Gastrocnemius medialis (tissue), 4 donors: Measurements from ENCODE around the gene RSAD2. TPM values are rescaled to one million over a fixed set of nuclear protein-coding genes. Genes with fewer than 3 reads are reported as not detected.
"Not testable (repeated sequence)": the region's sequence is repeated elsewhere in the genome, so short reads cannot be mapped to it uniquely, and the experiment has no call there.

Source experiments
- ATAC-seq, 2 donors: fragments of 150-250 bp; one replicate each; pipeline ENCODE4 v1.9.1; 2016
- DNase-seq, 2 donors: peaks; one replicate each; pipeline ENCODE4 v3.0.0-alpha.2; 2019
- H3K27ac ChIP-seq, 4 donors: fragments of 200-600 bp; sonication (generic); 1 replicate in 1 of 4; 2 replicates in 3 of 4; pipeline ENCODE4 v1.5.1; 2016 to 2018; ENCODE audit warnings: mild to moderate bottlenecking in 2 of 4, moderate library complexity in 1 of 4
- H3K27me3 ChIP-seq, 3 donors: fragments of 200-600 bp; sonication (generic) in 2 of 3; 1 replicate in 1 of 3; 2 replicates in 2 of 3; pipeline versions ENCODE4 v1.5.1 to v1.6.0; 2016 to 2019; ENCODE audit warnings: mild to moderate bottlenecking in 1 of 3, moderate library complexity in 1 of 3
- H3K36me3 ChIP-seq, 2 donors: fragments of 200-600 bp; sonication (generic) in 1 of 2; one replicate each; pipeline ENCODE4 v1.5.1; 2017 to 2018
- H3K4me1 ChIP-seq, 2 donors: fragments of 200-600 bp; sonication (generic) in 1 of 2; one replicate each; pipeline ENCODE4 v1.5.1; 2016 to 2017; ENCODE audit warnings: mild to moderate bottlenecking in 2 of 2
- H3K4me3 ChIP-seq, 4 donors: fragments of 200-600 bp; sonication (generic) in 3 of 4; 1 replicate in 1 of 4; 2 replicates in 3 of 4; pipeline ENCODE4 v1.5.1; 2016 to 2019; ENCODE audit warnings: mild to moderate bottlenecking in 2 of 4
- H3K9me3 ChIP-seq, 3 donors: fragments of 200-600 bp; sonication (generic) in 2 of 3; 1 replicate in 1 of 3; 2 replicates in 2 of 3; pipeline ENCODE4 v1.5.1; 2016 to 2019
- CTCF ChIP-seq, 5 experiments: fragments of 450-650 bp in 3 of 5; fragments of 200-600 bp in 2 of 5; sonication (generic) in 2 of 5; IDR thresholded peaks in 4 of 5; conservative IDR thresholded peaks in 1 of 5; 1 replicate in 4 of 5; 2 replicates in 1 of 5; pipeline ENCODE4 v1.5.1; 2016 to 2019; ENCODE audit warnings: antibody characterized with exemption in 5 of 5, mild to moderate bottlenecking in 3 of 5, moderate library complexity in 3 of 5
- POLR2A ChIP-seq, 2 donors: fragments of 450-650 bp; IDR thresholded peaks; one replicate each; pipeline ENCODE4 v1.6.1; 2017; ENCODE audit warnings: antibody characterized with exemption in 2 of 2, mild to moderate bottlenecking in 2 of 2, moderate library complexity in 2 of 2
- in situ Hi-C, 4 donors: fragments of 200-750 bp; cut with MboI; loops; one replicate each; pipeline versions ENCODE4 v1.15.0 to v1.8.0; 2017; ENCODE audit warnings: low sequenced_read_pairs in 4 of 4
- intact Hi-C: fragments of 100-400 bp; cut with DNase I; formaldehyde crosslinking; loops from one replicate; pipeline ENCODE4 v1.15.1; 2023; ENCODE audit warnings: low total_unique reads
- total RNA-seq, 4 donors: library from RNA; depleted of rRNA; stranded (reverse); fragments of >200 nt; gene quantifications; one replicate each; pipeline versions ENCODE4 v1.1.0 to v1.2.3, GENCODE V29; 2016

RSAD2 gene
- total RNA-seq, 4 donors from 2014 or later: 1.2 to 4.2 (median 2.9) TPM

- Histone ChIP-seq H3K36me3 (peaks cover 0 to 5% of the 10 kb centered on the region in 2 donors), H3K27me3 (no peaks in the 10 kb centered on the region), H3K9me3 (no peaks in the 10 kb centered on the region), H3K4me1 (no peaks in the 10 kb centered on the region), H3K27ac (no peak overlapping the region), H3K4me3 (no peak overlapping the region)
- intact Hi-C loops: no loop called here
- TF ChIP-seq CTCF (IDR thresholded peaks at IDR 0.05 in 4 of 5, conservative IDR thresholded peaks at IDR 0.05 in 1 of 5): no peak
- TF ChIP-seq POLR2A (IDR thresholded peaks at IDR 0.05): no peak
- no peak for DNase-seq
- no peak for ATAC-seq
- in situ Hi-C loops: no loop called here
These were observed 21.0 kb upstream of the RSAD2 start for GRCh38 chr2:6856548-6856920.

DNA sequence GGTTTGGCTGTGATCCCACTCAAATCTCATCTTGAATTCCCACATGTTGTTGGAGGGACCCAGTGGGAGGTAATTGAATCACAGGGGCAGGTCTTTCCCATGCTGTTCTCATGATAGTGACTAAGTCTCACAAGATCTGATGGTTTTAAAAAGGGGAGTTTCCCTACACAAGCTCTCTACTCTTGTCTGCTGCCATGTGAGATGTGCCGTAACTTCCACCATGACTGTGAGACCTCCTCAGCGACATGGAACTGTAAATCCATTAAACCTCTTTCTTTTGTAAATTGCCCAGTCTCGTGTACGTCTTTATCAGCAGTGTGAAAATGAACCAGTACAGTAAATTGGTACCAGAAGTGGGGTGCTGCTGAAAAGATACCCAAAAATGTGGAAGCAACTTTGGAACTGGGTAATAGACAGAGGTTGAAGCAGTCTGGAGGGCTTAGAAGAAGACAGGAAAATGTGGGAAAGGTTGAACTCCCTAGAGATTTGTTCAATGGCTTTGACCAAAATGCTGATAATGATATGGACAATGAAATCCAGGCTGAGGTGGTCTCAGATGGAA is 19.0 kb upstream of the RSAD2 start:
- H3K27ac ChIP-seq, H3K4me1 ChIP-seq, DNase-seq, H3K36me3 ChIP-seq, in situ Hi-C loops, intact Hi-C loops, H3K9me3 ChIP-seq, ATAC-seq, H3K4me3 ChIP-seq, H3K27me3 ChIP-seq: not testable (repeated sequence)

GRCh38 chr2:6860296-6860695 is 17.3 kb upstream of the RSAD2 start:
- Histone ChIP-seq H3K4me3 (no peak overlapping the region), H3K36me3 (peaks cover 0 to 5% of the 10 kb centered on the region in 2 donors), H3K27me3 (no peaks in the 10 kb centered on the region), H3K27ac (no peak overlapping the region), H3K9me3 (no peaks in the 10 kb centered on the region), H3K4me1 (no peaks in the 10 kb centered on the region)
- no peak for DNase-seq
- in situ Hi-C loops: no loop called here
- ATAC-seq: no peak
- TF ChIP-seq POLR2A (IDR thresholded peaks at IDR 0.05) (no peak), CTCF (IDR thresholded peaks at IDR 0.05 in 4 of 5, conservative IDR thresholded peaks at IDR 0.05 in 1 of 5) (no peak)
- intact Hi-C loops: no loop called here

DNA sequence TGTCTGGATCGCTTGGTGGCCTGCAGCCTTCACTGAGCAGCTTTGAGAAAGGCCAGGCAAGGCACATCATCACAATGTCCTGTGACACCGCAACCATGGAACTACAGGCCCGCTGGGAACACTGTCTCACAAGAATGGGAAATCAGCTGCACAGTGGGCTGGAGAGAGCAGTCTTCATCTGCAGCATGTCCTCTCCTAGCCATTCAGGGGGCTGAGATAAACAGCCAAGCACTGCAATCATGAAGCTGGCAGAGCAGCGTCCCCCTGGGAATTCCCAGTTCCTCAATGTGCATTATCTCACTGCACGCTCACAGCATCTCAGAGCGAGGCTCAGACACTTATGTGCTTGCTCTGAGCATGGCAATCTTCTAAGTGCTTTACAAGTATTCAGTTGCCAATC is 13.8 kb upstream of the RSAD2 start:
- Histone ChIP-seq H3K4me3 (peak overlapping the region in 1 of 4 donors; percentile 98), H3K4me1 (peaks cover 6 to 12% of the 10 kb centered on the region in 2 donors), H3K9me3 (no peaks in the 10 kb centered on the region), H3K27me3 (no peaks in the 10 kb centered on the region), H3K27ac (no peak overlapping the region), H3K36me3 (peaks cover 0 to 5% of the 10 kb centered on the region in 2 donors)
- DNase-seq (no peak), ATAC-seq (no peak)
- no peak for TF ChIP-seq POLR2A (IDR thresholded peaks at IDR 0.05)
- TF ChIP-seq CTCF (IDR thresholded peaks at IDR 0.05 in 4 of 5, conservative IDR thresholded peaks at IDR 0.05 in 1 of 5): no peak
- intact Hi-C loops (no loop called here), in situ Hi-C loops (no loop called here)

DNA sequence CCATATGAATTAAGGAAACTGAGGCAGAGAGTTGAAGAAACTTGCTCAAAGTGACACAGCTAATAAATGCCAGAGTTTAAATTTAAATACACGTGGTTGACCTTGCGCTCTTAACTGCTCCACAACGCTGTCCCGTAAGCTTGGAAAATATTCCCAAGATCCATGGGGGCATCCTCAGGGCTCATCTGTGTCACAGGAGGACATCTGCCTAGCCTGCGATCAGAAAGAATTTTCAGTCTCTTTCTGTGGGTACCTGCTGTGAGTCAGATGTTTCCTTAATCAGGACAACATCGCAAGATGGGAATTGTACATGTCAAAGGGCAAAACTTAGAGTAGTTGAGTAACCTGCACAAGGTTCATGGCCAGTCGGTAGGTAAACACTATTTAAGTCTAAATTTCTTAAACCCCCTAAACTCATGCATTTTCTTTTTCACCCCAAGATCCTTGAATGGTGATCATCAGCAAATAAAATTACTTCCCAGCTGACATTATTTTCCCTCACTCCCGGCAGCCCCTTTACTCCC is 13.3 kb upstream of the RSAD2 start:
- Histone ChIP-seq H3K4me3 (peak overlapping the region; percentile 64 to 98 (median 74)), H3K27me3 (no peaks in the 10 kb centered on the region)

More for the DNA sequence above, 13.3 kb upstream of the RSAD2 start:
- in situ Hi-C loops (no loop called here), intact Hi-C loops (no loop called here)
- peaks cover 6 to 12% of the 10 kb centered on the region in 2 donors for H3K4me1 ChIP-seq
- no peak for TF ChIP-seq POLR2A (IDR thresholded peaks at IDR 0.05)
- TF ChIP-seq CTCF (IDR thresholded peaks at IDR 0.05 in 4 of 5, conservative IDR thresholded peaks at IDR 0.05 in 1 of 5): no peak
- DNase-seq (no peak), ATAC-seq (no peak)
- H3K36me3 ChIP-seq: peaks cover 0 to 5% of the 10 kb centered on the region in 2 donors
- H3K27ac ChIP-seq: peak overlapping the region in 2 of 4 donors; percentile 72 to 80
- no peaks in the 10 kb centered on the region for H3K9me3 ChIP-seq
